K562 (cell line): ENCODE results near the gene ADGRB3. TPM values are rescaled to one million over a fixed set of nuclear protein-coding genes. Genes with fewer than 3 reads are reported as not detected.

Experiments
- ATAC-seq: fragments of 200-7000 bp; cut with Tn5 transposase; 3 replicates; pipeline ENCODE4 v1.9.1; 2020; ENCODE audit warnings: moderate library complexity
- BruUV-seq: library from RNA; stranded (reverse); fragments of 400-500 nt; replicated peaks from 2 replicates; lab custom pipeline; 2021; lab: Mats Ljungman, UMichigan
- CTCF ChIA-PET: fragments of 300-600 bp; formaldehyde crosslinking; extraction: SDS; loops from one replicate; lab custom pipeline; 2021; ENCODE audit warnings: low intra/inter-chr PET ratio; lab: Yijun Ruan, JAX
- POLR2A ChIA-PET: fragments of 300-600, 350-650 bp; sonication (Branson Sonifier 250); formaldehyde crosslinking; extraction: SDS; loops from one replicate; lab custom pipeline; 2021; ENCODE audit warnings: antibody characterized with exemption, inconsistent platforms; lab: Yijun Ruan, JAX
- DNase-seq, 4 experiments: peaks; one replicate each; pipeline versions ENCODE4 v3.0.0 to v3.0.0-alpha.2; 2011 to 2018; ENCODE audit warnings: low spot score in 3 of 4, mixed read lengths in 3 of 4; ENCODE audit errors: extremely low read depth in 1 of 4
- FAIRE-seq: peaks from 2 replicates; lab custom pipeline; 2011; peaks lifted over from hg19 to GRCh38; lab: Jason Lieb, UNC
- H2AFZ ChIP-seq: 2 replicates; pipeline ENCODE4 v1.6.0; 2011; ENCODE audit warnings: low read depth, low read length, control low read depth, inconsistent platforms
- H3K27ac ChIP-seq: fragments of 200-600 bp; 3 replicates; pipeline ENCODE4 v1.8.0; 2011; ENCODE audit warnings: low read depth, mild to moderate bottlenecking, control low read depth, inconsistent platforms, low read length, moderate library complexity, mixed read lengths; ENCODE audit errors: extremely low read depth
- H3K27me3 ChIP-seq, 2 experiments: fragments of 300-600 bp in 1 of 2; 2 replicates in 1 of 2; 3 replicates in 1 of 2; pipeline versions ENCODE4 v1.6.0 to v1.8.0; 2011; ENCODE audit warnings: inconsistent platforms in 2 of 2, low read length in 2 of 2, mild to moderate bottlenecking in 1 of 2, mixed read lengths in 1 of 2, moderate library complexity in 1 of 2; ENCODE audit not compliant: control insufficient read depth in 2 of 2, insufficient read depth in 2 of 2
- H3K36me3 ChIP-seq: fragments of 300-600 bp; 3 replicates; pipeline ENCODE4 v1.8.0; 2011; ENCODE audit warnings: mild to moderate bottlenecking, low read length, inconsistent platforms; ENCODE audit not compliant: control insufficient read depth, insufficient read depth
- H3K4me1 ChIP-seq, 2 experiments: fragments of 200-600 bp in 1 of 2; replicated peaks in 1 of 2; 2 replicates in 1 of 2; 3 replicates in 1 of 2; pipeline versions ENCODE4 v1.5.1 to v1.8.0; 2011; ENCODE audit warnings: inconsistent platforms in 2 of 2, low read length in 2 of 2, mild to moderate bottlenecking in 1 of 2, mixed read lengths in 1 of 2, moderate library complexity in 1 of 2; ENCODE audit not compliant: control insufficient read depth in 2 of 2, insufficient read depth in 2 of 2
- H3K4me2 ChIP-seq: 2 replicates; pipeline ENCODE4 v1.6.1; 2011; ENCODE audit warnings: low read length, control low read depth, inconsistent platforms, mixed read lengths; ENCODE audit not compliant: insufficient read depth
- H3K4me3 ChIP-seq: fragments of 200-600 bp; sonication (generic), shearing (Covaris generic); 2 replicates; pipeline ENCODE4 v1.5.1; 2016; ENCODE audit warnings: control low read depth, inconsistent platforms
- H3K79me2 ChIP-seq: fragments of 200-600 bp; 3 replicates; pipeline ENCODE4 v1.8.0; 2011; ENCODE audit warnings: low read length, inconsistent platforms; ENCODE audit not compliant: control insufficient read depth, insufficient read depth
- H3K9ac ChIP-seq, 2 experiments: 2 replicates each; pipeline versions ENCODE4 v1.6.0 to v1.6.1; 2011; ENCODE audit warnings: low read depth in 2 of 2, low read length in 2 of 2, control low read depth in 1 of 2, inconsistent platforms in 1 of 2, mild to moderate bottlenecking in 1 of 2, mixed read lengths in 1 of 2; ENCODE audit not compliant: insufficient read depth in 1 of 2
- H3K9me1 ChIP-seq: one replicate; pipeline ENCODE4 v1.6.0; 2011; ENCODE audit warnings: inconsistent platforms, mild to moderate bottlenecking, low read length, moderate library complexity; ENCODE audit not compliant: control insufficient read depth, insufficient read depth
- H3K9me3 ChIP-seq: replicated peaks from 2 replicates; pipeline ENCODE4 v1.5.1; 2011; ENCODE audit warnings: low read depth, low read length, inconsistent platforms; ENCODE audit not compliant: control insufficient read depth, insufficient read depth
- H4K20me1 ChIP-seq: replicated peaks from 2 replicates; pipeline ENCODE4 v1.6.1; 2011; ENCODE audit warnings: low read length, inconsistent platforms, mixed read lengths; ENCODE audit not compliant: control insufficient read depth, insufficient read depth
- ADNP ChIP-seq: fragments of 200-800 bp; sonication (Bioruptor generic); IDR thresholded peaks from 2 replicates; pipeline ENCODE4 v1.6.1; 2016; ENCODE audit warnings: missing genetic modification characterization, missing compliant biosample characterization
- ARID2 ChIP-seq: fragments of 450-650 bp; IDR thresholded peaks from 2 replicates; pipeline ENCODE4 v1.6.1; 2017; ENCODE audit warnings: antibody characterized with exemption, mild to moderate bottlenecking
- CEBPZ ChIP-seq: fragments of 150-350 bp; IDR thresholded peaks from 2 replicates; pipeline ENCODE4 v1.6.1; 2014; ENCODE audit warnings: low read depth, mild to moderate bottlenecking, low read length, borderline replicate concordance
- HNRNPK ChIP-seq: fragments of 200-400 bp; formaldehyde crosslinking; IDR thresholded peaks from one replicate; pipeline ENCODE4 v1.6.1; 2018; ENCODE audit warnings: mild to moderate bottlenecking, low read depth, low read length; ENCODE audit not compliant: poor library complexity, severe bottlenecking
- KDM2B ChIP-seq: fragments of 250-450 bp; sonication (Bioruptor Pico); IDR thresholded peaks from 2 replicates; pipeline ENCODE4 v1.8.0; 2021; ENCODE audit warnings: mild to moderate bottlenecking, moderate library complexity
- PTBP1 ChIP-seq: fragments of 200-400 bp; formaldehyde crosslinking; IDR thresholded peaks from 2 replicates; pipeline ENCODE4 v1.6.1; 2017; ENCODE audit warnings: low read depth, low read length
- SMAD2 ChIP-seq: fragments of 150-350 bp; IDR thresholded peaks from 2 replicates; pipeline ENCODE4 v1.6.1; 2014; ENCODE audit warnings: low read depth, mild to moderate bottlenecking, low read length
- SOX6 ChIP-seq: fragments of 450-650 bp; IDR thresholded peaks from 2 replicates; pipeline ENCODE4 v1.6.1; 2014; ENCODE audit warnings: mild to moderate bottlenecking
- TAF15 ChIP-seq: fragments of 200-400 bp; formaldehyde crosslinking; IDR thresholded peaks from 2 replicates; pipeline ENCODE4 v1.6.1; 2017; ENCODE audit warnings: mild to moderate bottlenecking, low read depth, low read length, moderate library complexity
- XRCC4 ChIP-seq: IDR thresholded peaks from one replicate; pipeline ENCODE4 v1.6.1; 2011; ENCODE audit not compliant: insufficient read depth, insufficient read length; ENCODE audit errors: extremely low read depth
- YBX1 ChIP-seq: fragments of 450-650 bp; IDR thresholded peaks from 2 replicates; pipeline ENCODE4 v1.7.1; 2016; ENCODE audit warnings: mild to moderate bottlenecking
- ZFX ChIP-seq: sonication (generic); formaldehyde crosslinking; IDR thresholded peaks from 2 replicates; pipeline ENCODE4 v1.8.0; 2022; ENCODE audit warnings: mild to moderate bottlenecking, missing genetic modification reagents, moderate library complexity
- ZNF316 ChIP-seq: fragments of 450-650 bp; IDR thresholded peaks from 2 replicates; pipeline ENCODE4 v1.6.1; 2016
- ZNF583 ChIP-seq: fragments of 250-450 bp; sonication (Bioruptor Pico); IDR thresholded peaks from 2 replicates; pipeline ENCODE4 v1.4.0; 2020
- in situ Hi-C: fragments of 300-500 bp; cut with MboI; formaldehyde crosslinking; loops from 4 replicates; pipeline ENCODE4 v1.15.0; 2018; ENCODE audit warnings: inconsistent platforms, mixed read lengths
- intact Hi-C: fragments of 100-400 bp; cut with micrococcal nuclease; formaldehyde crosslinking; loops from 2 replicates; pipeline ENCODE4 v1.14.2; 2022
- polyA plus RNA-seq, 8 experiments: library from polyadenylated mRNA; depleted of rRNA in 4 of 8; stranded (reverse) in 5 of 8; unstranded in 3 of 8; fragments of >200 nt; fragmentation: Nextera tagmentation in 2 of 8; fragmentation: Illumina TruSeq in 1 of 8; extraction: Ambion mirVana in 2 of 8; extraction: Trizol in 1 of 8; gene quantifications; 2 replicates each; pipeline versions ENCODE4 v1.2.1 to v1.2.3, GENCODE V29; 2011 to 2014; ENCODE audit warnings: inconsistent platforms in 1 of 8, missing spikeins in 1 of 8
- total RNA-seq, 7 experiments: library from RNA; depleted of rRNA in 6 of 7; stranded (reverse); fragments of >200 nt in 6 of 7; fragmentation: Illumina TruSeq in 2 of 7; extraction: Trizol in 2 of 7; gene quantifications; 2 replicates each; pipeline versions ENCODE4 v1.2.1 to v1.2.3, GENCODE V29; 2011 to 2021; ENCODE audit warnings: low replicate concordance in 1 of 7
- TF ChIP-seq, protein P1 (sequence below): IDR thresholded peaks from 2 replicates; pipeline ENCODE4 v1.6.1; 2011; ENCODE audit not compliant: insufficient read length; ENCODE audit errors: extremely low read depth

ADGRB3 gene
- total and polyA plus RNA-seq, 9 of the 15 experiments (the other 6 are each of a cell fraction or from before 2014, with no cell fraction given): 0.90 to 7.8 (median 2.4) TPM

- Histone ChIP-seq H3K4me1 (no peaks in the 10 kb centered on the region), H2AFZ (no peak overlapping the region), H3K79me2 (no peaks in the 10 kb centered on the region), H3K9me1 (no peaks in the 10 kb centered on the region), H3K36me3 (no peaks in the 10 kb centered on the region), H3K9ac (no peak overlapping the region), H3K9me3 (no peaks in the 10 kb centered on the region), H3K4me2 (no peak overlapping the region), H3K27me3 (no peaks in the 10 kb centered on the region), H3K27ac (no peak overlapping the region), H3K4me3 (no peak overlapping the region), H4K20me1 (no peaks in the 10 kb centered on the region)
- CTCF ChIA-PET: no interaction called here
- no TSS peak for BruUV-seq
- in situ Hi-C loops (no loop called here), intact Hi-C loops (no loop called here)
- POLR2A ChIA-PET: interaction anchor here (0.9 kb wide), 1 partner anchor 62 kb away, joined by 3 read pairs; no protein-coding TSS in a partner anchor
- no peak for DNase-seq
- no peak for TF ChIP-seq ZFX (CRISPR knock-in tag)
- TF ChIP-seq XRCC4: no peak
- TF ChIP-seq HNRNPK: no peak
- no peak for TF ChIP-seq PTBP1
- TF ChIP-seq ZNF316: peak; percentile 44; the same call in 1 of the 2 replicates
- no peak for TF ChIP-seq SOX6
- no peak for FAIRE-seq
- no peak for ATAC-seq
Observed at GRCh38 chr6:68838571-68838970, 203.5 kb downstream of the ADGRB3 start.

DNA sequence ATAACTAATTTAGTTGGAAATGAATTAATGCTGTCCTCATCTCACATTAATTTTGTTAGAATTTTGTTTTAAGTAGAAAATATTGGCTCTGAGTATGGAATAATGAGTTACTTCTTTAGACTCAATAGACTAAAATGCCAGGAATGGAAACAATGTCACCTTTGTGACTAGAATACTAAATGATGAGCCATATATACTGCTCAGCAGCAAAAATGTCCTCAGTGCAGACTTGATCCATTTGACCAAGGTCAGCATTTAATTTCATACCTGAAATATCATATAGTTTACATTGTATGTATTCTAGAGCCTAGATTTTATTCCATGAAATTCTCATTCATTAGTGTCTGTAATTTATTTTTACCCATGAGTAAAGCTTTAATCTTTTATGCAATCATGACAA lies 217.7 kb downstream of the ADGRB3 start:
- POLR2A ChIA-PET: no interaction called here
- no peak for TF ChIP-seq ADNP
- TF ChIP-seq, protein P1, sequence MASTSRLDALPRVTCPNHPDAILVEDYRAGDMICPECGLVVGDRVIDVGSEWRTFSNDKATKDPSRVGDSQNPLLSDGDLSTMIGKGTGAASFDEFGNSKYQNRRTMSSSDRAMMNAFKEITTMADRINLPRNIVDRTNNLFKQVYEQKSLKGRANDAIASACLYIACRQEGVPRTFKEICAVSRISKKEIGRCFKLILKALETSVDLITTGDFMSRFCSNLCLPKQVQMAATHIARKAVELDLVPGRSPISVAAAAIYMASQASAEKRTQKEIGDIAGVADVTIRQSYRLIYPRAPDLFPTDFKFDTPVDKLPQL: no peak
- TF ChIP-seq YBX1: no peak
- no peak for TF ChIP-seq ARID2
- TF ChIP-seq SMAD2: no peak
- TF ChIP-seq ZNF583 (CRISPR knock-in tag): no peak
- TF ChIP-seq CEBPZ: no peak
- no peak for TF ChIP-seq TAF15
- no peak for TF ChIP-seq KDM2B (CRISPR knock-in tag)
- TF ChIP-seq HNRNPK: no peak

More for the DNA sequence above, 217.7 kb downstream of the ADGRB3 start:
- no peak overlapping the region for H3K4me3 ChIP-seq
- no peaks in the 10 kb centered on the region for H3K27me3 ChIP-seq
- no peak overlapping the region for H3K9ac ChIP-seq
- no peaks in the 10 kb centered on the region for H3K9me3 ChIP-seq
- no peak overlapping the region for H3K4me2 ChIP-seq
- CTCF ChIA-PET: no interaction called here
- BruUV-seq: no TSS peak
- H2AFZ ChIP-seq: no peak overlapping the region
- no peaks in the 10 kb centered on the region for H3K9me1 ChIP-seq
- H3K36me3 ChIP-seq: no peaks in the 10 kb centered on the region
- H3K4me1 ChIP-seq: no peaks in the 10 kb centered on the region
- no peaks in the 10 kb centered on the region for H4K20me1 ChIP-seq
- intact Hi-C loops (no loop called here), in situ Hi-C loops (no loop called here)
- DNase-seq: no peak
- FAIRE-seq: no peak
- ATAC-seq: no peak
- no peak overlapping the region for H3K27ac ChIP-seq
- H3K79me2 ChIP-seq: no peaks in the 10 kb centered on the region
